WTC11 (cell line): Measurements from ENCODE around the gene SERTAD3. TPM values are rescaled to one million over a fixed set of nuclear protein-coding genes. Genes with fewer than 3 reads are reported as not detected.

Experiments
- ATAC-seq: fragments of 200-7000 bp; cut with Tn5 transposase; 2 replicates; pipeline ENCODE4 v1.10.0; 2021; ENCODE audit warnings: mild to moderate bottlenecking, moderate library complexity
- CTCF ChIA-PET: fragments of 300-600 bp; sonication (Branson Sonifier 250); formaldehyde crosslinking; loops from one replicate; lab custom pipeline; 2021; ENCODE audit warnings: antibody characterized with exemption; lab: Charles Lee
- POLR2A ChIA-PET: fragments of 350-600 bp; sonication (Branson Sonifier 250); formaldehyde crosslinking; loops from one replicate; lab custom pipeline; 2021; ENCODE audit warnings: antibody characterized with exemption; lab: Charles Lee
- DNase-seq: peaks from one replicate; pipeline ENCODE4 v3.0.0; 2021; ENCODE audit warnings: low spot score
- H3K27ac Mint-ChIP-seq: 2 replicates; pipeline ENCODE4 v1.8.0; 2021; ENCODE audit warnings: mixed read lengths
- H3K27me3 Mint-ChIP-seq: 2 replicates; pipeline ENCODE4 v1.8.0; 2021; ENCODE audit warnings: low read depth, mild to moderate bottlenecking, moderate library complexity, mixed read lengths
- H3K36me3 Mint-ChIP-seq: 2 replicates; pipeline ENCODE4 v1.8.0; 2021; ENCODE audit warnings: mixed read lengths
- H3K4me1 Mint-ChIP-seq: 2 replicates; pipeline ENCODE4 v1.8.0; 2022; ENCODE audit warnings: mixed read lengths
- H3K4me3 Mint-ChIP-seq: 2 replicates; pipeline ENCODE4 v1.8.0; 2021; ENCODE audit warnings: mild to moderate bottlenecking, moderate library complexity, mixed read lengths
- H3K9me3 Mint-ChIP-seq: 2 replicates; pipeline ENCODE4 v1.8.0; 2021; ENCODE audit warnings: mixed read lengths
- EMX1 ChIP-seq: fragments of 250-450 bp; sonication (Bioruptor Pico); IDR thresholded peaks from 2 replicates; pipeline ENCODE4 v1.8.0; 2021; ENCODE audit warnings: mild to moderate bottlenecking
- GTF2I ChIP-seq: fragments of 250-450 bp; sonication (Bioruptor Pico); conservative IDR thresholded peaks from 2 replicates; pipeline ENCODE4 v1.4.0; 2021; ENCODE audit warnings: mild to moderate bottlenecking
- HMGA2 ChIP-seq: fragments of 250-450 bp; sonication (Bioruptor Pico); IDR thresholded peaks from 2 replicates; pipeline ENCODE4 v1.4.0; 2021; ENCODE audit warnings: mild to moderate bottlenecking, moderate library complexity
- MYBL2 ChIP-seq: sonication (generic); formaldehyde crosslinking; IDR thresholded peaks from 2 replicates; pipeline ENCODE4 v1.8.1; 2023; ENCODE audit warnings: mild to moderate bottlenecking, moderate library complexity, missing genetic modification reagents
- NR3C1 ChIP-seq: sonication (generic); formaldehyde crosslinking; conservative IDR thresholded peaks from 2 replicates; pipeline ENCODE4 v1.8.1; 2023; ENCODE audit warnings: low read depth, mild to moderate bottlenecking, missing genetic modification reagents
- OVOL2 ChIP-seq: fragments of 250-450 bp; sonication (Bioruptor Pico); IDR thresholded peaks from 2 replicates; pipeline ENCODE4 v1.9.0; 2021; ENCODE audit warnings: mild to moderate bottlenecking, borderline replicate concordance
- SP1 ChIP-seq: sonication (generic); formaldehyde crosslinking; conservative IDR thresholded peaks from 2 replicates; pipeline ENCODE4 v1.8.1; 2022; ENCODE audit warnings: missing genetic modification reagents
- TP53 ChIP-seq: sonication (generic); formaldehyde crosslinking; IDR thresholded peaks from 2 replicates; pipeline ENCODE4 v1.8.1; 2023; ENCODE audit warnings: mild to moderate bottlenecking, missing genetic modification reagents
- total RNA-seq: library from RNA; stranded (reverse); gene quantifications from 3 replicates; pipeline ENCODE4 v1.2.3, GENCODE V29; 2021
- TF ChIP-seq, protein P1 (sequence below): sonication (generic); formaldehyde crosslinking; IDR thresholded peaks from 2 replicates; pipeline ENCODE4 v1.8.1; 2022; ENCODE audit warnings: mild to moderate bottlenecking, moderate library complexity, missing genetic modification reagents
- TF ChIP-seq, protein P2 (sequence below): sonication (generic); formaldehyde crosslinking; IDR thresholded peaks from 2 replicates; pipeline ENCODE4 v1.8.1; 2023; ENCODE audit warnings: mild to moderate bottlenecking, missing genetic modification reagents
- TF ChIP-seq, protein P3 (sequence below): sonication (generic); formaldehyde crosslinking; IDR thresholded peaks from 2 replicates; pipeline ENCODE4 v1.8.0; 2022; ENCODE audit warnings: mild to moderate bottlenecking, missing genetic modification reagents
- TF ChIP-seq, protein P4 (sequence below): sonication (generic); formaldehyde crosslinking; IDR thresholded peaks from 2 replicates; pipeline ENCODE4 v1.8.1; 2023; ENCODE audit warnings: mild to moderate bottlenecking, missing genetic modification reagents, moderate library complexity
- TF ChIP-seq, protein P5 (sequence below): fragments of 250-450 bp; sonication (Bioruptor Pico); IDR thresholded peaks from 2 replicates; pipeline ENCODE4 v1.9.0; 2021; ENCODE audit warnings: mild to moderate bottlenecking

The SERTAD3 gene
- total RNA-seq, 1 experiment from 2014 or later: 33.6 TPM

DNA sequence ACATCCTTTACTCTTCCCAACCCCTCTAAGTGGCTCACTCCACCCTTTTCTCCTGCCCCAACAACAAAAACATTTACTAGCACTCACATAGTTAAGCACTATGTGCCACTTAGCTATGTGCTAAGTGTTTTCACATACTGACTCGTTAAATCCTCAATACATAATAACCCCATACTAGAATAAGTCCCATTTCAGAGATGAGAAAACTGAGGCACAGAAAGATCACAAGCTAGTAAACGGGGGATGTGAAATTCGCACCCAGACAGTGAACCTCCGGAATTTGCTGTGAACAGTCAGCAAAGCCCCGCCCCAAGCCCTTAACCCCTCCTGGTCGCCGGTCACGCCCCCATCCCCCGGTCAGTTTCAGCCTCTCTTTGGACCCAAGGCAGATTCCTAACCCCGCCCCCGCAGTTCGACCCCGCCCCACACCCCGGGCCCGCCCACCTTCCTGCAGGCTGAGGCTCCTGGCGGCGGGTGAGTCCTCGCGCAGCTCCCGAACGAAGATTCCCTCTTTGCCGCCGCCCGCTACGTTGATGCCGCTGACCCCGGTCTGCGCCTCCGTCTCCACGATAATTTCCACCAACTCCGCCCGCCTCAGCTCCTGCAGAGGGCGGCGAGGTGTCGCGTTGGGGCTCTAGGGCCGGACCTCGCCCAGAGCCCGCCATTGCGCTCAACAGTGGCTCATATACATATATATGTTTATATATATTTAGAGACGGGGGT is 40.7 kb downstream of the SERTAD3 start:
- Mint-ChIP-seq H3K4me1 (peaks cover 22% of the 10 kb centered on the region), H3K4me3 (peak overlapping the region; percentile 84), H3K27me3 (peaks cover 21% of the 10 kb centered on the region), H3K36me3 (no peaks in the 10 kb centered on the region), H3K27ac (peak overlapping the region; percentile 80), H3K9me3 (no peaks in the 10 kb centered on the region)
- DNase-seq (peak; percentile 99), ATAC-seq (peak; percentile 79)
- CTCF ChIA-PET: interaction anchor here (0.5 to 4.6 kb wide), 11 partner anchors 10 to 146 kb away, joined by 3 to 40 read pairs (median 4); partner anchors contain the start of genes BLVRB, PRX and SERTAD1
- POLR2A ChIA-PET: interaction anchor here (0.6 to 2.0 kb wide), 7 partner anchors 10 to 55 kb away, joined by 3 to 10 read pairs (median 5); partner anchors contain the start of genes C19orf47, PLD3, PRX and SERTAD1
- TF ChIP-seq, protein P1, sequence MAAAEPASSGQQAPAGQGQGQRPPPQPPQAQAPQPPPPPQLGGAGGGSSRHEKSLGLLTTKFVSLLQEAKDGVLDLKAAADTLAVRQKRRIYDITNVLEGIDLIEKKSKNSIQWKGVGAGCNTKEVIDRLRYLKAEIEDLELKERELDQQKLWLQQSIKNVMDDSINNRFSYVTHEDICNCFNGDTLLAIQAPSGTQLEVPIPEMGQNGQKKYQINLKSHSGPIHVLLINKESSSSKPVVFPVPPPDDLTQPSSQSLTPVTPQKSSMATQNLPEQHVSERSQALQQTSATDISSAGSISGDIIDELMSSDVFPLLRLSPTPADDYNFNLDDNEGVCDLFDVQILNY (CRISPR knock-in tag): no peak
- 0 out of 2 replicates have a peak, but pooled peaks have one; percentile 38 for TF ChIP-seq EMX1 (CRISPR knock-in tag)
- 0 out of 2 replicates have a peak, but pooled peaks have one; percentile 43 for TF ChIP-seq TP53 (CRISPR knock-in tag)
- 0 out of 2 replicates have a peak, but pooled peaks have one; percentile 68 for TF ChIP-seq NR3C1 (CRISPR knock-in tag)
- TF ChIP-seq, protein P2, sequence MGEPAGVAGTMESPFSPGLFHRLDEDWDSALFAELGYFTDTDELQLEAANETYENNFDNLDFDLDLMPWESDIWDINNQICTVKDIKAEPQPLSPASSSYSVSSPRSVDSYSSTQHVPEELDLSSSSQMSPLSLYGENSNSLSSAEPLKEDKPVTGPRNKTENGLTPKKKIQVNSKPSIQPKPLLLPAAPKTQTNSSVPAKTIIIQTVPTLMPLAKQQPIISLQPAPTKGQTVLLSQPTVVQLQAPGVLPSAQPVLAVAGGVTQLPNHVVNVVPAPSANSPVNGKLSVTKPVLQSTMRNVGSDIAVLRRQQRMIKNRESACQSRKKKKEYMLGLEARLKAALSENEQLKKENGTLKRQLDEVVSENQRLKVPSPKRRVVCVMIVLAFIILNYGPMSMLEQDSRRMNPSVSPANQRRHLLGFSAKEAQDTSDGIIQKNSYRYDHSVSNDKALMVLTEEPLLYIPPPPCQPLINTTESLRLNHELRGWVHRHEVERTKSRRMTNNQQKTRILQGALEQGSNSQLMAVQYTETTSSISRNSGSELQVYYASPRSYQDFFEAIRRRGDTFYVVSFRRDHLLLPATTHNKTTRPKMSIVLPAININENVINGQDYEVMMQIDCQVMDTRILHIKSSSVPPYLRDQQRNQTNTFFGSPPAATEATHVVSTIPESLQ (CRISPR knock-in tag): no peak
- peak; percentile 18; the same call in 1 of the 2 replicates for TF ChIP-seq SP1
- TF ChIP-seq GTF2I (CRISPR knock-in tag): peak; percentile 88
- TF ChIP-seq, protein P3, sequence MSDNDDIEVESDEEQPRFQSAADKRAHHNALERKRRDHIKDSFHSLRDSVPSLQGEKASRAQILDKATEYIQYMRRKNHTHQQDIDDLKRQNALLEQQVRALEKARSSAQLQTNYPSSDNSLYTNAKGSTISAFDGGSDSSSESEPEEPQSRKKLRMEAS (CRISPR knock-in tag): 0 out of 2 replicates have a peak, but pooled peaks have one; percentile 24
- TF ChIP-seq, protein P4, sequence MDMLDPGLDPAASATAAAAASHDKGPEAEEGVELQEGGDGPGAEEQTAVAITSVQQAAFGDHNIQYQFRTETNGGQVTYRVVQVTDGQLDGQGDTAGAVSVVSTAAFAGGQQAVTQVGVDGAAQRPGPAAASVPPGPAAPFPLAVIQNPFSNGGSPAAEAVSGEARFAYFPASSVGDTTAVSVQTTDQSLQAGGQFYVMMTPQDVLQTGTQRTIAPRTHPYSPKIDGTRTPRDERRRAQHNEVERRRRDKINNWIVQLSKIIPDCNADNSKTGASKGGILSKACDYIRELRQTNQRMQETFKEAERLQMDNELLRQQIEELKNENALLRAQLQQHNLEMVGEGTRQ (CRISPR knock-in tag): 0 out of 2 replicates have a peak, but pooled peaks have one; percentile 11

DNA sequence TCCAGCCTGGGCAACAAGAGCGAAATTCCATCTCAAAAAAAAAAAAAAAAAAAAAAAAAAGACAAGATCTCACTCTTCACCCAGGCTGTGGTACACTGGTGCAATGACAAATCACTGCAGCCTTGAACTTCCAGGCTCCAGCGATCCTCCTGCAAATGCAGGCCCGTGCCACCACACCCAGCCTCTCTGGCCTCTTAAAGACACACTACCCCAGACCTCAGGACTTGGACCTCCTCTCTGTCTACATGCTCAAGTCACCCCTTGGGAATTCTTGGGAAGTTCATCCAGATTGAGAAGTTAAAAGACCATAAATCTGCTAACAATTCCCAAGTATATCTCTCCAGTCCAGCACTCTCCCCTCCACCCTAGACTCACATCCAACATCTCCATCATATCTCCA is 43.6 kb downstream of the SERTAD3 start:
- H3K9me3 Mint-ChIP-seq: no peaks in the 10 kb centered on the region

More for the DNA sequence above, 43.6 kb downstream of the SERTAD3 start:
- H3K36me3 Mint-ChIP-seq: no peaks in the 10 kb centered on the region
- DNase-seq (no peak), ATAC-seq (no peak)
- peaks cover 18% of the 10 kb centered on the region for H3K4me1 Mint-ChIP-seq
- H3K27ac Mint-ChIP-seq: no peak overlapping the region
- POLR2A ChIA-PET: no interaction called here
- TF ChIP-seq MYBL2: no peak
- TF ChIP-seq, protein P5, sequence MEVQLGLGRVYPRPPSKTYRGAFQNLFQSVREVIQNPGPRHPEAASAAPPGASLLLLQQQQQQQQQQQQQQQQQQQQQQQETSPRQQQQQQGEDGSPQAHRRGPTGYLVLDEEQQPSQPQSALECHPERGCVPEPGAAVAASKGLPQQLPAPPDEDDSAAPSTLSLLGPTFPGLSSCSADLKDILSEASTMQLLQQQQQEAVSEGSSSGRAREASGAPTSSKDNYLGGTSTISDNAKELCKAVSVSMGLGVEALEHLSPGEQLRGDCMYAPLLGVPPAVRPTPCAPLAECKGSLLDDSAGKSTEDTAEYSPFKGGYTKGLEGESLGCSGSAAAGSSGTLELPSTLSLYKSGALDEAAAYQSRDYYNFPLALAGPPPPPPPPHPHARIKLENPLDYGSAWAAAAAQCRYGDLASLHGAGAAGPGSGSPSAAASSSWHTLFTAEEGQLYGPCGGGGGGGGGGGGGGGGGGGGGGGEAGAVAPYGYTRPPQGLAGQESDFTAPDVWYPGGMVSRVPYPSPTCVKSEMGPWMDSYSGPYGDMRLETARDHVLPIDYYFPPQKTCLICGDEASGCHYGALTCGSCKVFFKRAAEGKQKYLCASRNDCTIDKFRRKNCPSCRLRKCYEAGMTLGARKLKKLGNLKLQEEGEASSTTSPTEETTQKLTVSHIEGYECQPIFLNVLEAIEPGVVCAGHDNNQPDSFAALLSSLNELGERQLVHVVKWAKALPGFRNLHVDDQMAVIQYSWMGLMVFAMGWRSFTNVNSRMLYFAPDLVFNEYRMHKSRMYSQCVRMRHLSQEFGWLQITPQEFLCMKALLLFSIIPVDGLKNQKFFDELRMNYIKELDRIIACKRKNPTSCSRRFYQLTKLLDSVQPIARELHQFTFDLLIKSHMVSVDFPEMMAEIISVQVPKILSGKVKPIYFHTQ: no peak
- no peak for TF ChIP-seq HMGA2 (CRISPR knock-in tag)
- no peak for TF ChIP-seq OVOL2 (CRISPR knock-in tag)
- CTCF ChIA-PET: interaction anchor here (0.6 to 4.6 kb wide), 3 partner anchors 12 to 95 kb away, joined by 4 to 40 read pairs (median 4); no protein-coding TSS in a partner anchor
- H3K4me3 Mint-ChIP-seq: no peak overlapping the region
- H3K27me3 Mint-ChIP-seq: peaks cover 37% of the 10 kb centered on the region
